Progenitor cell of endocrine pancreas (in vitro differentiated cells): ENCODE measurements around the gene SNRNP200. TPM values are rescaled to one million over a fixed set of nuclear protein-coding genes. Genes with fewer than 3 reads are reported as not detected.

ENCODE experiments used
- DNase-seq: peaks from one replicate; pipeline ENCODE4 v3.0.0; 2021; ENCODE audit warnings: low spot score; ENCODE audit not compliant: unreplicated experiment
- H3K27ac Mint-ChIP-seq: 2 replicates; pipeline ENCODE4 v1.8.0; 2021; ENCODE audit warnings: mild to moderate bottlenecking, moderate library complexity, mixed read lengths
- H3K27me3 Mint-ChIP-seq: 2 replicates; pipeline ENCODE4 v1.8.0; 2021; ENCODE audit warnings: mixed read lengths
- H3K36me3 Mint-ChIP-seq: 2 replicates; pipeline ENCODE4 v1.8.0; 2022; ENCODE audit warnings: mixed read lengths; ENCODE audit not compliant: insufficient read depth
- H3K4me1 Mint-ChIP-seq: 2 replicates; pipeline ENCODE4 v1.8.0; 2021; ENCODE audit warnings: low read depth, mixed read lengths
- H3K4me3 Mint-ChIP-seq: 2 replicates; pipeline ENCODE4 v1.8.0; 2021; ENCODE audit warnings: low read depth, mild to moderate bottlenecking, moderate library complexity, mixed read lengths
- H3K9me3 Mint-ChIP-seq: 2 replicates; pipeline ENCODE4 v1.8.0; 2021; ENCODE audit warnings: low read depth, mixed read lengths
- CTCF ChIP-seq: fragments of 200-600 bp; sonication (generic); IDR thresholded peaks from one replicate; pipeline ENCODE4 v1.5.0; 2021; ENCODE audit warnings: antibody characterized with exemption, mild to moderate bottlenecking; ENCODE audit not compliant: unreplicated experiment
- total RNA-seq: library from RNA; stranded (reverse); gene quantifications from 2 replicates; pipeline ENCODE4 v1.2.1, GENCODE V29; 2021

Gene SNRNP200
- total RNA-seq, 1 donor from 2014 or later = 235 TPM

- no peak for DNase-seq
- Mint-ChIP-seq H3K9me3 (no peaks in the 10 kb centered on the region), H3K27ac (no peak overlapping the region), H3K4me1 (peaks cover 17% of the 10 kb centered on the region), H3K27me3 (no peaks in the 10 kb centered on the region), H3K36me3 (peaks cover 10% of the 10 kb centered on the region), H3K4me3 (no peak overlapping the region)
- TF ChIP-seq CTCF = no peak
These were observed 35.4 kb upstream of the SNRNP200 start for GRCh38 chr2:96340493-96341414.

DNA sequence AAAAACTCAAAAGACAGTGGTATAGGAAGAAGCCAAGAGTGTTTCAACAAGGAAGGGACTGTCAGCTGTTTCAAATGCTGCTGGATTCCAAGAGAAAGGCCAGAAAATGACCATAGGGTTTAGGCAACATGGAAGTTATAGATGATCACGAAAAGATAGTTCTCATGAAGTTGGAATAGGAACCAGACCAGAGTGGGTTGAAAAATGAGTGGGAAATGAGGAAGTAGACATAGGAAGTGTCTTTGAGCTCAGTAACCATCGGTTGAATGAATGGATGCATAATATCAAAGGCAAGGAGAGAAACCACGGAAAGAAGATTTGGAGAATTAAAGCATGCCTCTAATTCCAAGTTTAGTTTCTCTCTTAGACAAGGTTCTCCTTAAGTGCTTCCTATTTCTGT is 31.5 kb upstream of the SNRNP200 start:
- no peak for TF ChIP-seq CTCF
- no peak for DNase-seq
- Mint-ChIP-seq H3K9me3 (no peaks in the 10 kb centered on the region), H3K4me3 (peak overlapping the region; percentile 77), H3K27ac (peak overlapping the region; percentile 51), H3K4me1 (peaks cover 15% of the 10 kb centered on the region), H3K27me3 (no peaks in the 10 kb centered on the region), H3K36me3 (peaks cover 8% of the 10 kb centered on the region)

GRCh38 chr2:96336104-96336775 is 30.9 kb upstream of the SNRNP200 start:
- Mint-ChIP-seq H3K4me3 (peak overlapping the region; percentile 77), H3K27ac (peak overlapping the region; percentile 87), H3K27me3 (no peaks in the 10 kb centered on the region), H3K36me3 (peaks cover 8% of the 10 kb centered on the region), H3K9me3 (no peaks in the 10 kb centered on the region), H3K4me1 (peaks cover 14% of the 10 kb centered on the region)
- DNase-seq = no peak
- no peak for TF ChIP-seq CTCF

- Mint-ChIP-seq H3K4me1 (peaks cover 14% of the 10 kb centered on the region), H3K36me3 (peaks cover 4% of the 10 kb centered on the region), H3K9me3 (no peaks in the 10 kb centered on the region), H3K4me3 (peak overlapping the region; percentile 40), H3K27me3 (no peaks in the 10 kb centered on the region), H3K27ac (peak overlapping the region; percentile 5)
- TF ChIP-seq CTCF = no peak
- DNase-seq = no peak
These were observed 28.4 kb upstream of the SNRNP200 start for GRCh38 chr2:96333708-96334107.

DNA sequence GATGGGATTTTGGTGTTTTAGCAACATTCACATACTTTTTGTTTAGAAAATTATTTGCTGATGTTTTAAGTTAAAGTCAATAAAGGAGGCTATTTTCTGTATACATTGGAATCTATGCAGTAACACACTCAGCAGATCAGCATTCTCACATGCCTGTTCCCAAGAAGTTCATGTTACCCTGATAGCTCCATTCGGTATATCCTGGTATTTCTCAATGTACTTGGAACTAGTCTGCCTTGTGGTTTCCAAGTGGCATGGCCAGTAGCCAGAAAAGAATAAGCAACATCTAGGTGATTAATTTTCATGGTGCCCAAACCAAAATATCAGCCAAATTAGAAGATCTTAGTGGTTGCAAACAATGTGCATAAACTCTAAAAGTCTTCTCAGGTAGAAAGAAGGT is 25.1 kb upstream of the SNRNP200 start:
- Mint-ChIP-seq H3K27me3 (peaks cover 10% of the 10 kb centered on the region), H3K36me3 (peaks cover 5% of the 10 kb centered on the region), H3K4me3 (no peak overlapping the region), H3K27ac (no peak overlapping the region), H3K4me1 (peaks cover 9% of the 10 kb centered on the region), H3K9me3 (no peaks in the 10 kb centered on the region)
- TF ChIP-seq CTCF = no peak
- DNase-seq = no peak
